Astrocyte (in vitro differentiated cells and primary cell): ENCODE data around the gene CGREF1.

Experiments
- CTCF ChIP-seq: IDR thresholded peaks from 2 replicates; pipeline ENCODE4 v1.5.1; 2011; ENCODE audit warnings: low read depth, mild to moderate bottlenecking, inconsistent platforms, low read length, moderate library complexity; ENCODE audit not compliant: insufficient read depth
- EZH2 ChIP-seq: IDR thresholded peaks from 2 replicates; pipeline ENCODE4 v1.6.1; 2012; ENCODE audit warnings: mild to moderate bottlenecking, low read length, inconsistent platforms; ENCODE audit not compliant: insufficient read depth

- TF ChIP-seq CTCF, result no peak
- TF ChIP-seq EZH2, result no peak
Observed at GRCh38 chr2:27126252-27126710, 7.4 kb upstream of the CGREF1 start.
